ENCODE data around the gene MYO18A. TPM values are rescaled to one million over a fixed set of nuclear protein-coding genes. Genes with fewer than 3 reads are reported as not detected.

The MYO18A gene
- total RNA-seq, 1 experiment from 2014 or later, result 21.4 TPM

DNA sequence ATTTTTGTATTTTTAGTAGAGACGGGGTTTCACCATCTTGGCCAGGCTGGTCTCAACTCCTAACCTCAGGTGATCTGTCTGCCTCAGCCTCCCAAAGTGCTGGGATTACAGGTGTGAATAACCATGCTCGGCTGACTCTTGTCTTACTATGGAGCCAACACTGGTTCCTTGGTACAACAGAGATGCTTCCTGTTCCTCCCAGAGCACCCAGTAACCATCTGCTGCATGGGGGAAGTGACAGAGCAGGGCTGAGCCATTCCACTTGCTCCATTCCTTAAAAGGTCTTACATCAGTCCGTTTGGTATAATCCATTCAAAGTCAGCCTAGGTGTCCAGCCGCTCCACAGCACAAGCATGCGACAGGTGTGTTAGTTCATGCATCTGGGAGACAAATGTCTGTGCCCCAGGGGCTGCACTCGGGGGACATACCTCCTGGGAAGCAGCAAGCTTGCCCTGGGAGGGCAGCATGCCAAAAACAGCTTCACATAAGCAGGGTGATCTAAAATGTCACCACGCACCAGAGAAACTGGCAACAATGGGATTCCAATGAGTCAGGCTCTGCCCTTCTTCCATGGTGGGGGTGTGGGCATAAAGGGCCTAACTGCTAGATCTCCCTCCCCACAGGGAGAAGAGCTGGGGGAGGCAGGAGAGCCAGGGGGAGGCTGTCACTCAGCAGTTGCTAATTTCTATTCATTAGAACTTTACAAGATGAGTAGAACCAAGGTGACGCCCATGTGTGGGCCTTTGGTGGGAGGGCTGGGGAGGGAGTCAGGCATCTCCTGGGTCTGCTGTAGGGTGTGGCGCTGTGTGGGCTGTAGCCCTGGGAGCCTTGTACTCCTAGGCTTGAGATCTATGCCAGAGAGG is 101.8 kb downstream of the MYO18A start:
- DNase-seq (ENCODE audit: low read depth), result peak; percentile 37

DNA sequence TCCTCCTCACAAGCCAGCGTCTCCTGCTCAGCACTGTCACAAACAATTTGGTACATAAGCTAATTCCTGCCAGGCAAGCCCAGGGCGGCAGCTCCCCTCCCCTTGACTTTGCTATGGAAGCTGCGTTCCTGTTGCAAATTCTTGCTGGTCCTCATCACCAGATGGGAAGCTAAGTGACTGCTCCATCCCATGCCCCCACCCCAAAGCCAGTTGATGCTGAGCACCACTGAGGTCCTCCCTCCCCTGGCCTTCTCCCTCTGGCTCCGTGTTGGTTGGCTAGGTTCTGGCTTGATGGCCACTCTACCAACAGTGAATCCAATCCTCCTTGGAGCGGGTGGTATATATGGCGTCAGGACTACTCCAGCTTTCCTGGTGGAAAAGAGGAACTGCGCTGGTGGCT is 102.9 kb downstream of the MYO18A start:
- no peak for DNase-seq (ENCODE audit: low read depth)

DNA sequence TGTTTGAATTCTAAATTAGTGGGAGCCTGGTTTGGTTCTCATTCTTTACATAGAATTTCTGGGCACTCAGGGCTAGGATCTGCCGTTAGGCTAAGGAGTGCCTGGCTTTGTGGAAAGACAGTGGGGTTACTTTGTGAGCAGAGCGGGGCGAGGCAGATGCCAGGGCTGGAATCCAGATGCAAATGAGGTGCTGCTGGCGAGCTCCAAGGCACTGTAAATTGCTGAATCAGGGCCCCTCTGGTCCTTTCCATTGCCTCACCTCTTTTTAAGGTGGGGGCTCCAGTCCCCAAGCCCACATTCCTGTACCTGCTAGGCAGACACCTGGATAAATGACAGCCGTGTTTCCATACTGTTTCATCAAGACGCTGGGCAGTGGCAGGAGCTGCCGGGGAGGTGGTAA is 103.5 kb downstream of the MYO18A start:
- no peak for DNase-seq (ENCODE audit: low read depth)

DNA sequence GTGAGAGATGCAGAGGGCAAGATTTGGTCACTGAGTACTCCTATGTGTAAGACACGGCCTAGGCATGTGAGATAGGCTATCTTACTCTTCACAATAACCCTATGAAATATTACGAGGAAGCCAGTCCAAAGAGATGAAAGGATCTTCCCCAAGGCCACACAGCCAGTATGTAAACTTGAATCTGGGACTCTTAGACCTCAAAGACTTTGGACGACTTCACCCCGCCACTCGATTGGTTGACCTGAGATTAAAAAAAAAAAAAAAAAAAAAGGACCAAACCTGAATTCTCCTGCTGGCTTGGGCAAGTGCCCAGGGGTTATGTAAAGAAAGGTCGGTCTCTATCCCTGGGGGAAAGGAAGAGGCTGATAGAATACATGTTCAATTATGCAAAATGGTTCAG is 104.1 kb downstream of the MYO18A start:
- DNase-seq (ENCODE audit: low read depth), result no peak

DNA sequence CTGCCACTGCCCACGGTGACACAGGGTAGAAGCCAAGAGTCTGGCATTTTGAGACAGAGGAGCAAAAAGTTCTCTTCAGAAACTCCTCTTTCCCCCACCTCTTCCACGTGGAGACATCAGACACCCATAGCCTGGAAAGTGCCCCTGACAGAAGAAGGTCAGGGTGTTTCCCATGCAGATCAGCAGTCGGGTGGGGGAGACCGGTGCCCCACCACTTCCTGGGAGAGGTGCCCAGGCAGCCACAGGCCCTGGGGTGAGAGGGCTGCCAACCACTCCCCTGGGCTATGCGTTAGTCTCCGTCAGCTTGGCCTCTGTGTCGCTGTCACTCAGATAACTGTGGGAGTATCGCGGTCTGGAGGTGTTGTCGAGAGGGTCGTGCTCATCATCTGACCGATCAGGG is 105.7 kb downstream of the MYO18A start:
- DNase-seq (ENCODE audit: low read depth), result no peak

DNA sequence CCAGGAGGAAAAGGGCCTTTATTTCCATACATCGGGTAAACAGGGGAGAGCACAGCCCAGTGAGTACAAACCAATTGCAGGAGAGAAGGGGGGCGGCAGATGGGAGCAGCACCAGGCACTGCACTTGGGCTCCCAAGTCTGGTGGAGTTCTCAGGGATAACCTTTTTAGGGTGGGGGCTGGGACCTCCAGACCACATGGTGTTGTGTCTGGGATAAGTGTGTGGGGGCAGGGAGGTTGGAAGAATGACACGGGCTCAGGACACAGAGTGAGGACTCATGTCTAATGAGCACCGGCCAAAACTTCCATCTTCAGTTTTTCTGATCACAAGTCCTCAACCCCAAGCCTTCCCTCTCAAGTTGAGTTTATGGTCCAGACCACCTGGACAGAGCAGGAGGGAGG is 106.7 kb downstream of the MYO18A start:
- no peak for DNase-seq (ENCODE audit: low read depth)

DNA sequence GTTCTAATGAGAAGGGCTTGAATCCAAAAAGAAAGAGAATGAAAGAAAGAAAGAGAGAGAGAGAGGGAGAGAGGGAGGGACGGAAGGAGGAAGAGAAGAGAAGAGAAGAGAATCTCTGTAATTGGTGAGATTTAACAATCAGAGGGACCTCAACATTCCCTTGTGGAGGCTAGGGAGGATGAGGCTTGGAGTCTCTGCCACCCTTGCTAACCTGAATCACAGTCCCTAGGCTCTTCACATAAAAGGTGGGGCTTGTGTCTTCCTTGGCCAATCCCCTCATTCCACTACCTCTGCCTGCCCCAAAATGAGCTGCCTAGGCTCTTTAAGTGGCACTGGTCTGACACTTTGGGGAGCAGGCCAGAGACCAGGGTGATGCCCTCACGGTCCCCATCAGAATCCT is 107.2 kb downstream of the MYO18A start:
- no peak for DNase-seq (ENCODE audit: low read depth)

DNA sequence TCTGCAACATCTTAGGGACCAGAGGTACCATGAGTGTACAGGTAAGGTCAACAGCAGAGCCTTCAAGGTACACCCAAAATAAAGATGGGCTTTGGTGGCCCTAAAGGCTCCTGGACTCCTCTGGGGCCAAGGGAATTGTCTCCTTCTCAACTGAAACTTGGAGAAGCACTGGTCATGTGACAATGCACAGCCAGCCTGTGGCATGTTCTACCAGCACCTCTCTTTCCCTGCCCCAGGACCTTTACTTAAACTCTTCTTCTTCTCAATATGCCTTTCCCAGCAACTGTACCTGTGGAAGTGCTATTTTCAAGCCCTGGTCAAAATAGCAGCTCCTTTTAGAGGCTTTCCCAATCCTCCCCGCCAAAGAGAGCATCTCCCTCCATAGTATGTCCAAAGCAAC is 108.9 kb downstream of the MYO18A start:
- DNase-seq (ENCODE audit: low read depth), result no peak

DNA sequence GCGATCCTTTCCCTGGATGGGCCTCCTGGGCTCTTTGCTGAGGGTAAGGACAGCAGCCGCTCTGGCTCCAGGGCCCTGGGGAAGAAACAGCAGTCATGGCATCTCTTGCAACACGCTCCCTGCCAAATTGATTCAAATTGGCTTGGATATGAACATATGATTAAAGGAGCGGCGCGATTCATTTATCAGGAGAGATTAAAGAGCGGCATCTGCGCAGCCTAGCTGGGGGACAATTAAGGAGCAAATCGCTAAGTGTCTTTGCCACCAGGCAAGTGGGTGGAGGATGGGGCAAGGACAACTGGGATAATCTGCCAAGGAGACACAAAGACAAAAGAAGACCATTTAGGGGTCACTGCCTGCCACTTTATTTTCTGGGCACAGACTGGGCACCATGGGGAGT is 109.4 kb downstream of the MYO18A start:
- no peak for DNase-seq (ENCODE audit: low read depth)

DNA sequence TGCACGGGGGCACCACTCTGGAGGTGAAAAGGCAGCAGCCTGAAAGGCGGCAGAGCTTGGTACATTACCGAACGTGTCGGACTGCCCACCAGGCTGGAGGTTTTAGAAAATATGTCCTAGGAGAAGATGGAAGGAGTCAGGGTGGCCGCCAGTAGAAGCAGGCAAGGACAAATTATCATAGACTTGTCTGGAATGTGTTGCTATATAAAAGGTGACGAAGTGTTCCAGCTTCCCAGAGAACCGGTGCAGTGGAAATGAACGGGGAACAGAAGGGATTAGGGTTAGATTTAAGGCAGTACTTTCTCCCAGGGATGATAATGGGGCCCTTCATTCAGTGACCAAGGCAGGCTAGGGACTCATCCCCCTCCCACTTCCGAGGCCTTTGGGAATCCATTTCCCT is 109.9 kb downstream of the MYO18A start:
- no peak for DNase-seq (ENCODE audit: low read depth)

DNA sequence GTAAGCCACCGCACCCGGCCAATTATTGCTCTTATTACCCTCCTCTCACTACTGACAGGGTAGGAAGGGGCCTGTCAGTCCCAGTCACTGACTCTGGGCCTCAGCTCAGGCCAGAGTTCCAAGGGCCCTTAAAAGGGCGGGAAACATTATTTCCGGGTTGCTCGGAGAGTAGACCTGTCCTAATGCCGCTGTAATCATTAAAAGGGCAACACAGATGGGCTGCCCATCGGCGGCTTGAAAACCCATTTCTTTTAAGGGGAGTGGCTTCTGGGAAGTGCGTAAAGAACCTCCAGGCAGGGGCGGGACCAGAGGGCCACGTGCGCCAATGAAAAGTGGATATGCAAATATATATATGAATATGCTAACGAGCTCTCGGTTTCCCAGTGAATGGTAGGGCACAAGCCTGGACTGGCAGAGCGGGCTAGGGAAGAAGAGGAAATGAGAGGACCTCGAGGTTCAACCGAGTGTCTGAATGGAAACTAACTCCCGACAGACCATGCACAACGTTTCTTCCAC is 110.6 kb downstream of the MYO18A start:
- peak; percentile 73 for DNase-seq (ENCODE audit: low read depth)

DNA sequence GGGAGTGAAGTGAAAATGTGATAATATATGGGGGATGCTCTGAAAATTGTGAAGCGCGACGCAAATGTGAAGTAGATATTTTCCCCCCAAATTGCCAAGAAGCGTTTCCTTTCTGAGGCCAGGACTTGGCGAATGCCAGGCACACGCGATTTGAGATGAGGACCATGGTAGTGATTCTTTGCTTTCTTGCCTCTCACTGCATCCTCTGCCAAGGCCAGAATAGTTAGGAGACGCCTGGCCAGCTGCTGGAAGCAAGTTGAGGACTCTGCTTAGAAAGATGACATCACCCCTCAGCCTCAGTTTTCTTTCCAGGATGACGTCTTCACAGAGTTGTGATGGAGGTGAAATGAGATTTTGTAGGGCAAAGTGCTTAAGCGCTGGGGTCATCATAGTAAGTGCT is 111.4 kb downstream of the MYO18A start:
- DNase-seq (ENCODE audit: low read depth), result no peak

DNA sequence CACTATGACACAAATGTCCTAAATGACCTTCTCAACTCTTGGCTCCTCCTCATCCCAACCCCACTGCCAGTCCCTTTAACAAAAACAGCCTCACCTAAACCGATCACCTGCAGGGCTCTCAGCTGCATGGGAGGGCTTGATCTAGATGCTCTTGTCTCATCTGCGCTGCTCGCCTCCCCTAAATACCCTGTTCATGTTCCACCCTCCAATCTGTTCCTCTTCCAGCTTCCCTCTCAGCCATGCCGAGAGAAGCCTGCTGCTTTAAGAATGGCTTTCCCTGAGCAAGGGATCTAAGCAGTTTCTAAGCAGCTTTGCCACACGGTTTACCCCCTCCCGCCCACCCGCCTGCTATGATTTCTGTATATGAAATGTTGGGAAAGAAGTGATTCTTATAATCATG is 113.6 kb downstream of the MYO18A start:
- no peak for DNase-seq (ENCODE audit: low read depth)

DNA sequence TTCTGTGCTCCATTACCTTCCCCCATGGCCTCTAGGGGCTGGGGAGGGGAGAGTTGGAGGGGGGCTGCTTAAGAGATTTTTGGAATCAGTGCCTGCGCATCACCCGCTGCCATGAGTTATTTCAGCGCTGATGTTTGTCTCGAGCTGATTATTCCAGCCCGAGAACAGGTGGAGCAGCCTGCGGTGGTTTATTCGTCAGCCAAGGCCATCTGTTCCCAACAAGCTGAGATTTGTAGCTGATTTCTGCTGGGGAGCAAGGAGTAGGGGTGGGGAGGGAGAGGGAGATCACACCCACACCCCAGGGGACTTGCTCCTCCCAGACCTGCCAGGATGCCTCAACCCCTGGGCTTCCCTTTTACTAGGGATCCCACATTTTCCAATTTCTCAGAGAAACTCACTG is 114.2 kb downstream of the MYO18A start:
- no peak for DNase-seq (ENCODE audit: low read depth)

DNA sequence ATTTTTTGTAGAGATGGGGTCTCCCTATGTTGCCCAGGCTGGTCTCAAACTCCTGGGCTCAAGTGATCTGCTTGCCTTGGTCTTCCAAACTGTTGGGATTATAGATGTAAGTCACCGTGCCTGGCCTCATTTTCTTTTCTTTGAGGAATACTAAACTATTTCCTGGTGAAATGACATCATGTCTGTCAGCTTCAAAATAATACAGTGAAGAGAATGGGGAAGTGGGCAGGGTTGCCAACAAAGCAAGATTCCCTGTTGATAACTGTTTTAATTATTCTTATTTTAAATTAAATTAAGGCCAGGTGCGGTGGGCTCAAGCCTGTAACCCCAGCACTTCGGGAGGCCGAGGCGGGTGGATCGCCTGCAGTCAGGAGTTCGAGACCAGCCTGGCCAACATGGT is 116.2 kb downstream of the MYO18A start:
- no peak for DNase-seq (ENCODE audit: low read depth)

DNA sequence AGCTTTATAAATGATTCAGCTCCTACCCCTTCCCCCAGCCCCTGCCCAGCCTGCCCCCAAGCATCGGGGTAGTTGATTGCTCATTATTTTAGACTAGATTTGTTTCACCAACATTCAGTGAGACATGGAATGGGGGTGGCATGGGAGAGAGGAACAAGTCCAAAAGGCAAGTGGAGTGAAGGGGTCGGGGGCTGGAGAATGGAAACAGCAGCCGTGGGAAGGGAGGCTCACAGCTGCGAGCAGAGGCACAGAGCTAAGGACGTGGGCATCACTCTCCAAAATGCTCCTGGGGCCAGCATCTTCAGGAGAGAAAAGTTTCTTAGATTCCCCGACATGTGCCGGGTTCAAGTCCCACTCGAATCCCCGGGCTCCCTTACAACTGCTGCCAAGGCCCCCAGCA is 118.0 kb downstream of the MYO18A start:
- no peak for DNase-seq (ENCODE audit: low read depth)

DNA sequence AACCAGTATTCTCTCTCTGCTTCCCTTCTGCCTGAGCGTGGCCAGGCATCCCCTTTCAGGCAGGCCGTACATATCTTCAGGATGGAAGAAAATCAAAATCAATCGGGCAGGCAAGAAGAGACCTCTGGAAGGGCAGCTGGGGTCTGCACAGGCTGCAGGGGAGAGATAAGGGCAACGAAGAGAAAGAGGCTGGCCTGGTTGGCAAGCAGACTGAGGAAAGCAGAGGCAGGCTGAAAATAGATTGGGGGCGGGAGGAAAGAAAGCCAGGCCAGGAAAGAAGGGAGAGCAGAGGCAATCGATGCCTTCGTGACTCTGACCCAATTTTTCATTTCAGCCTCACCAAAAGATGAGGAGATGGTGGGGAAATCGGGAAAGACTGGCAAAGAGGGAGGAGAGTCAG is 119.2 kb downstream of the MYO18A start:
- DNase-seq (ENCODE audit: low read depth), result no peak

DNA sequence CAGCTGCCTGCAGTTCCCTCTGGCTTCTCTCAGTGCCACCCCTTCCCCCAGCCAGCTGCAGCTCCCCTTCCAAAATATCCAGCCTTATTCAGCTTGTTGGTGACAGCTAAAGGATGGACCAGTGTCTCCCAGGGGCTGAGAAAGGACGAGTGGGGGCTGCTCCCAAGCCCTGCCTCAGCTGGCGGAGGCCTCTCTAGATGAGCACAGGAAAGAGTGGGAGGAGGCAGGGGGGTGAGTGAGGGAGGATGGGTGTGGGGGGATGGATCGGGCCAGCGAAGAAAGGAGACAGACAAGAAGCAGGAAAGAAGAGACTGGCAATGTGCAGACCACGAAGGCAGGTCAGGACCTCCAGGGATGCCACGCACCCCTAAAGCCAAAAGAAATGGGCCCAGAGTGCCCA is 119.7 kb downstream of the MYO18A start:
- DNase-seq (ENCODE audit: low read depth), result no peak

DNA sequence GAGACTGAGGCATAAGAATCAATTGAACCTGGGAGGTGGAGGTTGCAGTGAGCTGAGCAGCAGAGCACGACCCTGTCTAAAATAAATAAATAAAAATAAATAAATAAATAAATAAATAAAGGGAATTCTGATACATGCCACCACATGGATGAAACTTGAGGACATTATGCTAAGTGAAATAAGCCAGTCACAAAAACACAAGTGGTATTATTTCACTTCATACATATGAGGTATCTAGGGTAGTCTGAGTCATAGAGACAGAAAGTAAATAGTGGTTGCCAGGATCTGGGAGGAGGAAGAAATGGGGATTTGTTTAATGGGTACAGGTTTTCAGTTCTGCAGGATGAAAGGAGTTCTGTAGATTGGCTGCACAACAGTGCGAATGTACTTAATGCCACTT is 120.9 kb downstream of the MYO18A start:
- DNase-seq (ENCODE audit: low read depth), result peak; percentile 55

DNA sequence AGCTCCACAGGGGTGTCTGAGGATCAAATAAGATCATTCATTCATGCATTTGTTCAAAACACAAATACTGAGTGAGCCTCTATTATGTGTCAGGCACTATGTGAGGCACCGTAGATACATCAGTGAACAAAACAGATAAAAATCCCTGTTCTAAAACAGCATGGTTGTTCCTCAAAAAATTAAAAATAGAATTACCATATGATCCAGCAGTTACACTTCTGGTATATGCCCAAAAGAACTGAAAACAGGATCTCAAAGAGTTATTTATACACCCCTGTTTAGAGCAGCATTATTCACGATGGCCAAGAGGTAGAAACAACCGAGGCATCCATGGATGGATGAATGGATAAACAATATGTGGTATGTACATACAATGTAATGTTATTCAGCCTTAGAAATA is 121.8 kb downstream of the MYO18A start:
- no peak for DNase-seq (ENCODE audit: low read depth)

DNA sequence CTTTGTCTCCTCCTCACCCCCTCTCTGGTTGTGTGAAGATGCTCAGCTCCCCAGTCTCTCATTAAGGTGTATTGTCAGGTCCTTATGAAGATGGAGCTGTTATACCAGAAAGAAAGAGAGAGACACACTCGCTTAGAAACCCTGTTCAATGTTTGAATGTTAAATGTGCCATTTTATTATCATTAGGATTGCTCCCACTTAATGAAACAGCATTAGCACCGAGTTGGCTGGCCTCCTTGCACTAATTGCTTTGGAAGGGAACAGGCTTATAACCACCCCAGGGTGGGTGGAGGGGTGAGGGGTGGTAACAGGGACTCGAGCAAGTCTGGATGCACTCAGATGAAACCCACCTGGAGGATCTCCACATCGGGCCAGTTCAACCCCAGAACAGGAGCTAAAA is 122.8 kb downstream of the MYO18A start:
- DNase-seq (ENCODE audit: low read depth), result no peak

DNA sequence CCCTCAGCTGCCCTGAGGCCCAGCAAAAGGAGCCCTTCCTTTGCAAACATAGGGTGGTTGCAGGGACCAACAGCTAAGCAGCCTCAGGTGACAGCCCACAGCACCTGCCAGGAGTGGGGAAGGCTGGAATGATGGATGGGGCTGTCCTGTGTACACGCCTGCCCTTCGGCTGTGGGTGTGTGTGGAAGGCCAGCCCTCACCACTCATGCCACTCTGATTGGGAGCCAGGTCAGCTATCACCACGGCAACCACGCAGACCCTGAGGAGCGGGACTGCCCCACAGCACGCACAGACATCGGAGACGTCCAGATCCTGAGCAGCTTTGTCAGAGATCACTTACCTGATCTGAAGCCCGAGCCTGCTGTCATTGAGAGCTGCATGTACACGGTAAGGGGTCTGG is 125.4 kb downstream of the MYO18A start:
- DNase-seq (ENCODE audit: low read depth), result no peak

DNA sequence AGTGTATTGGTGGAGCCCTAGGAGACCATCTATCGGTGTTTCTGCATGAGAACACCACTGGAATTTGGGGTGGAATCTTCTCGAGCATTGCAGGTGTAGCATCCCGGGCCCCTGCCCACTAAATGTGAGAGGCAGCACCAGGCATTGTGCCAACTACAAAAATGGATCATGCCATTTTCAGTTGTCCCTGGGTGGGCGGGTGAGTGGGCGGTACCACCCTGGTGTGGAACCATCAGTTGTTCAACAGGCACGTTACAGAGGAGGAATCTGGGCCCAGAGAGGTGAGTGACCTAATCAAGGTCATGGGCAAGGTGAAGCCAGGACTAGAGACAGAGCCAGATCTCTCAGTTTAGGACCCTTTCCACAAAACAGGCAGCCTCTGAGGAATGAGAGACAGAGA is 128.5 kb downstream of the MYO18A start:
- DNase-seq (ENCODE audit: low read depth), result no peak

DNA sequence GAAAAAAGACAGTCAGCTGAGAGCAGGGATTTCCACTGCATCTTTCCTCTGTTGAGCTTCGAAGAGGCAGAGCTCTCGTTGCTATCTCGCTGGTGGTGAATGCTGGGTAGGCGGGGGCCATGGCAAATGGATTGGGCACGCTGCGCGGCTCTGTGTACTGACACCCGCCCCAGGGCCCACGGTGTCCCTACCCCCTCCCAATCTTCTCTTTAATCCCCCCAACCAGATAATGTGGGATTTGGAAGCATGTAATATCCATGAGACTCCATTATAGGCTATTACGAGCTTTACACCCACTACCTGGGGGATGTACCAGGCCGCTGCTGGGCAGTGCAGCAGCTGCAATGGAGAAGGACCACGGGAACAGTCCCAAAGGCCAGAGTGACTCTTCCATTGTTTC is 129.0 kb downstream of the MYO18A start:
- no peak for DNase-seq (ENCODE audit: low read depth)

Data from RPMI7951 (cell line).